Endodermal cell (in vitro differentiated cells): ENCODE data around the gene SLC12A4. TPM values are rescaled to one million over a fixed set of nuclear protein-coding genes. Genes with fewer than 3 reads are reported as not detected.
A peak's percentile ranks its signal among the peaks of the same experiment; 100 is the strongest.

Experiments
- DNase-seq: peaks from one replicate; pipeline ENCODE4 v3.0.0-alpha.2; 2017
- H3K27ac ChIP-seq: 2 replicates; pipeline ENCODE4 v1.5.1; 2013; ENCODE audit warnings: mild to moderate bottlenecking, low read depth, low read length, moderate library complexity
- H3K27me3 ChIP-seq: 2 replicates; pipeline ENCODE4 v1.6.1; 2013; ENCODE audit warnings: mild to moderate bottlenecking, low read length, moderate library complexity; ENCODE audit not compliant: insufficient read depth, control insufficient read depth, poor library complexity, severe bottlenecking
- H3K36me3 ChIP-seq: 2 replicates; pipeline ENCODE4 v1.7.0; 2013; ENCODE audit warnings: mild to moderate bottlenecking, low read length, moderate library complexity; ENCODE audit not compliant: control insufficient read depth, insufficient read depth
- H3K4me1 ChIP-seq: one replicate; pipeline ENCODE4 v1.7.0; 2013; ENCODE audit warnings: low read length; ENCODE audit not compliant: control insufficient read depth, insufficient read depth
- H3K4me3 ChIP-seq: 2 replicates; pipeline ENCODE4 v1.5.1; 2013; ENCODE audit warnings: mild to moderate bottlenecking, low read length, moderate library complexity
- H3K9ac ChIP-seq: 2 replicates; pipeline ENCODE4 v1.6.1; 2013; ENCODE audit warnings: mild to moderate bottlenecking, low read length, moderate library complexity; ENCODE audit not compliant: poor library complexity, severe bottlenecking; ENCODE audit errors: extremely low read depth
- H3K9me3 ChIP-seq: 2 replicates; pipeline ENCODE4 v1.6.1; 2013; ENCODE audit warnings: mild to moderate bottlenecking, low read length, moderate library complexity; ENCODE audit not compliant: control insufficient read depth
- H3K27ac Mint-ChIP-seq: 2 replicates; pipeline ENCODE4 v1.8.0; 2020; ENCODE audit warnings: mixed read lengths
- H3K27me3 Mint-ChIP-seq: 2 replicates; pipeline ENCODE4 v1.8.0; 2021; ENCODE audit warnings: mild to moderate bottlenecking, mixed read lengths; ENCODE audit not compliant: insufficient read depth
- H3K36me3 Mint-ChIP-seq: 2 replicates; pipeline ENCODE4 v1.8.0; 2020; ENCODE audit warnings: low read depth, mixed read lengths
- H3K4me1 Mint-ChIP-seq: 2 replicates; pipeline ENCODE4 v1.8.0; 2020; ENCODE audit warnings: mixed read lengths
- H3K4me3 Mint-ChIP-seq: 2 replicates; pipeline ENCODE4 v1.8.0; 2020; ENCODE audit warnings: mild to moderate bottlenecking, moderate library complexity, mixed read lengths
- H3K9me3 Mint-ChIP-seq: 2 replicates; pipeline ENCODE4 v1.8.0; 2020; ENCODE audit warnings: mild to moderate bottlenecking, mixed read lengths
- WGBS, 2 experiments: methylation state at CpG; one replicate each; pipeline versions ENCODE4 v1.1.5 to v1.1.7; 2013; ENCODE audit warnings: missing lambda C conversion rate in 2 of 2, mixed read lengths in 1 of 2; ENCODE audit not compliant: insufficient coverage in 1 of 2, insufficient read length in 1 of 2; 5-methylcytosine and 5-hydroxymethylcytosine counted together
- total RNA-seq, 2 donors: library from RNA; stranded (reverse); fragmentation: NEBNext Ultra II Directional in 1 of 2; extraction: Animal tissue kit (Norgen Biotek cat#: 25700) in 1 of 2; gene quantifications; 2 replicates in 1 of 2; 3 replicates in 1 of 2; pipeline ENCODE4 v1.2.1, GENCODE V29; 2021
- TF ChIP-seq, protein P1 (sequence below): fragments of 200-600 bp; sonication (generic); conservative IDR thresholded peaks from 2 replicates; pipeline ENCODE4 v1.5.0; 2021; ENCODE audit warnings: antibody characterized with exemption, mild to moderate bottlenecking

Gene SLC12A4
- total RNA-seq, 2 donors from 2014 or later: 37.9 to 43.4 TPM

DNA sequence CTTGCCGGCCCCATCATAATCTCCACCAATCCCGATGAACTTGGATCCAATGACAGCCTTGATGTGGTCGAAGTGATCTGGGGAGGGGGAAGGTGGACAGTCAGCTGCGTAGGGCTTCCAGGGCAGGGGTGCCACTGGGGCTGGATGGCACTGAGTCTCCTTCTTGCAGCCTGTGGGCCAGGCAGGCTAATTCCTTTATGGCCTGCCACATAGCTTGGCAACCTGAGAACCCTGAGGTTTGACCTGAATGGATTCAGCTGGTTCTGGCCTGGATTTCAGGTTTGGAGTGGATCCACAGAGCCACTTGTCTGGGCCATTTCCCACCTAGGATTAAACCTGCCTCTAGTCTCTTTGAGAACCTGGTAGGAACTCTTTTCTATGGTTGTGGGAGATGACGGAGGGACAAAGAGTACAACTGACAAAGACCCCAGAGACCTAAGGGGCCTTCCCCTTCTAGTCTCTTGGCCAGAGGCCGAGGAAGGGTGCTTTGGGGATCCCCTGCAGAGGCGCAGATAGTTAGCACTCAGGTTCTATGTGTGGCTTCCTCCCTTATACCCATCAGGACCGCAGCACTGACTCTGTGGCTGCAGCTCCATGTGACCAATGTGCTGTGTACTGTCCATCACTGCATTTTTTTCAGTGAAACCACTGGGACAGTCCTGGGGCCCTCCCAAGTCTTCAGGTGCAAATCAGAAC, 21.0 kb upstream of the SLC12A4 start:
- no peak overlapping the region for H3K4me3 ChIP-seq
- Mint-ChIP-seq H3K4me3 (no peak overlapping the region), H3K36me3 (no peaks in the 10 kb centered on the region), H3K27me3 (peaks cover 23% of the 10 kb centered on the region), H3K27ac (no peak overlapping the region), H3K9me3 (no peaks in the 10 kb centered on the region), H3K4me1 (no peaks in the 10 kb centered on the region)
- TF ChIP-seq, protein P1, sequence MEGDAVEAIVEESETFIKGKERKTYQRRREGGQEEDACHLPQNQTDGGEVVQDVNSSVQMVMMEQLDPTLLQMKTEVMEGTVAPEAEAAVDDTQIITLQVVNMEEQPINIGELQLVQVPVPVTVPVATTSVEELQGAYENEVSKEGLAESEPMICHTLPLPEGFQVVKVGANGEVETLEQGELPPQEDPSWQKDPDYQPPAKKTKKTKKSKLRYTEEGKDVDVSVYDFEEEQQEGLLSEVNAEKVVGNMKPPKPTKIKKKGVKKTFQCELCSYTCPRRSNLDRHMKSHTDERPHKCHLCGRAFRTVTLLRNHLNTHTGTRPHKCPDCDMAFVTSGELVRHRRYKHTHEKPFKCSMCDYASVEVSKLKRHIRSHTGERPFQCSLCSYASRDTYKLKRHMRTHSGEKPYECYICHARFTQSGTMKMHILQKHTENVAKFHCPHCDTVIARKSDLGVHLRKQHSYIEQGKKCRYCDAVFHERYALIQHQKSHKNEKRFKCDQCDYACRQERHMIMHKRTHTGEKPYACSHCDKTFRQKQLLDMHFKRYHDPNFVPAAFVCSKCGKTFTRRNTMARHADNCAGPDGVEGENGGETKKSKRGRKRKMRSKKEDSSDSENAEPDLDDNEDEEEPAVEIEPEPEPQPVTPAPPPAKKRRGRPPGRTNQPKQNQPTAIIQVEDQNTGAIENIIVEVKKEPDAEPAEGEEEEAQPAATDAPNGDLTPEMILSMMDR: no peak
- peak; percentile 36 for DNase-seq
- H3K36me3 ChIP-seq: no peaks in the 10 kb centered on the region
- WGBS, 2 experiments: 88 to 89% methylated on average over 4 to 8 of the region's 8 CpGs
- H3K27ac ChIP-seq: no peak overlapping the region
- H3K9ac ChIP-seq: no peak overlapping the region
- H3K9me3 ChIP-seq: no peaks in the 10 kb centered on the region
- peaks cover 9% of the 10 kb centered on the region for H3K27me3 ChIP-seq
- H3K4me1 ChIP-seq: no peaks in the 10 kb centered on the region

DNA sequence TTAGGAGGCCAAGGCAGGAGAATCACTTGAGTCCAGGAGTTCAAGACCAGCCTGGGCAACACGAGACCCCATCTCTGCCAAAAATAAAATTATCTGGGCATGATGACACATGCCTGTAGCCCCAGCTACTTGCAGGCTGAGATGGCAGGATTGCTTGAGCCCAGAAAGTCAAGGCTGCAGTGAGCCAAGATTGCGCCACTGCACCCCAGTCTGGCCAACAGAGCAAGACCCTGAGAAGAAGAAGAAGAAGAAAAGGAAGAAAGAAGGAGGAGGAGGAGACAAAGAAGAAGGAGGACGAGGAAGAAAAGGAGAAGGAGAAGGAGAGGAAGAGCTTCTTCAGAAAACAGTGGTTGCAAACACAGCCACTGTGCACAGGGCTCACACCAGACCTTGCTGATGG, 20.2 kb upstream of the SLC12A4 start:
- TF ChIP-seq, protein P1: no peak
- Mint-ChIP-seq H3K36me3 (no peaks in the 10 kb centered on the region), H3K27ac (no peak overlapping the region), H3K9me3 (no peaks in the 10 kb centered on the region), H3K4me1 (no peaks in the 10 kb centered on the region), H3K27me3 (peaks cover 23% of the 10 kb centered on the region), H3K4me3 (no peak overlapping the region)
- H3K27ac ChIP-seq: no peak overlapping the region
- H3K36me3 ChIP-seq: no peaks in the 10 kb centered on the region
- peaks cover 9% of the 10 kb centered on the region for H3K27me3 ChIP-seq
- no peak overlapping the region for H3K9ac ChIP-seq
- H3K9me3 ChIP-seq: no peaks in the 10 kb centered on the region
- 84 to 91% methylated on average over 3 of the region's 3 CpGs for WGBS, 2 experiments
- DNase-seq: no peak
- H3K4me3 ChIP-seq: no peak overlapping the region
- H3K4me1 ChIP-seq: no peaks in the 10 kb centered on the region

DNA sequence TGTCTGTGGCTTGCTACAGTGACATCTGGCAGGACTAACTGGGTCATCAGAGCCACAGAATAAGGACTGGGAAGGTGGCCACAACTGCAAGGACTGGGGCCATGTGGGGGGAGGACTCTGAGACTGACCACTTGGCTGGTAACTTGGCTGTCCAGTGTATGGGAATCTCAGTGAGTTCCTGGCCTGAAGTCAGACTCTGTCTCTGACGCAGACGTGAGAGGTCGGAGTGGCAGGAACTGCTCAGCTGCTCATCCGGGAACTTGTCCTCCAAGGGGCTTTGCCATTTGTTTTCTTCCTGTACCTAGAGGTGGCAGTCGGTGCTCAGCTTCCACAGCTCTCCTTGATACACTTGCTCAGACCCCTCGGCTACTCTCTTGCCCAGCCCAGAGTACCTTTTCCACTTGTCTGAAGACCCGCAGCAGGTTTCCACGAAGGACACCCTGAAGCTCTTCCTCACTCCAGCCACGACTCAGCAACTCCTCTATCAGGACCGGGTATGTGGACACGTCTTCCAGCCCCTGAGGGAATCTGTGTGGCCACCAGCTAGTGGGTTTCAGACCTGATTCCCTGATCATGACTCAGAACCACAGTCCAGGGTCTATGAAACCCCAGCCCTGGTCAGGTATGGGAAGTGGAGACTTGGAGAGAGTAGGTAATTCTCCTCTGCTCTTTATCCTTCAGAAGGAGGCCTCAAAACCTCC, 19.2 kb upstream of the SLC12A4 start:
- WGBS, 2 experiments: 91 to 99% methylated on average over 11 of the region's 11 CpGs

More for the DNA sequence above, 19.2 kb upstream of the SLC12A4 start:
- H3K36me3 Mint-ChIP-seq: no peaks in the 10 kb centered on the region
- Histone ChIP-seq H3K36me3 (no peaks in the 10 kb centered on the region), H3K27me3 (peaks cover 5% of the 10 kb centered on the region), H3K9ac (no peak overlapping the region), H3K4me3 (no peak overlapping the region), H3K27ac (no peak overlapping the region), H3K4me1 (no peaks in the 10 kb centered on the region), H3K9me3 (no peaks in the 10 kb centered on the region)
- TF ChIP-seq, protein P1: no peak
- no peak for DNase-seq
- H3K4me3 Mint-ChIP-seq: no peak overlapping the region
- no peak overlapping the region for H3K27ac Mint-ChIP-seq
- H3K9me3 Mint-ChIP-seq: peaks cover 6% of the 10 kb centered on the region
- peaks cover 27% of the 10 kb centered on the region for H3K27me3 Mint-ChIP-seq
- H3K4me1 Mint-ChIP-seq: peaks cover 3% of the 10 kb centered on the region
